ENCODE data around the gene ESX1.
"Not testable (repeated sequence)": the region's sequence is repeated elsewhere in the genome, so short reads cannot be mapped to it uniquely, and the experiment has no call there.

ESX1 gene

DNA sequence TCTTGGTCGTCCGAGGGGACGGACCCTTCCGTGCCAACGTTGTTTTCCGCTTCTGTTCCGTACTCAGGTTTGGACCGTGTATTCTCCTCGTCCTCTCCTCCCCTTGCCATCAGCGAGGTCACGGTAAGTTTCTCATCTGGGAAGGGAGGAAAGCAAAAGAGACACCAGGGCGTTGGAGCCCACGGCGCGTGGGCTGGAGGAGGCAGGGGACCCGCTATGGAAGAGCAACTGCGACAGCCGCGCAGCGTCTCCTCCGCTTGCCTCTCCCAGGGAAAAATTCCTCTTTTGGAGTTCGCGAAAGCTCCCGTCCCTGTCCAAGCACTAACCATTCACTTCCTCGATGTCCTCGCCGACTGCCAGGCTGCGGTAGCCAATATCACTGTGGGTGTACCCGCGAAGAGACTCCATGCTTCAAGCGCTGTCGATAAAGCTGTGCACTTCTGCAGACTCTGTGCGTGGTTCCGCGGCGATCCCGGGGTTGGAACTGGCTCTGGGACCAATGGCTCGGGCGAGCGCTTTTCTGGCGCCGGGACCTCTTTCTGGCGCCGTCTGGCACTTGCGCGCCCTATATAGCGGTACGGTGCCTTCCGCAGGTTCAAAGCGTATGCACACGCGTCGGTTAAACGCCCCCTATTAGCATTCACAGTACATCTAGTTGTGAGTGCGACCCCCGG, at the start of gene ESX1:
Gene ESX1 (minus strand): TSS at position 492 of the 674 bp plus-strand sequence. CDS start 84 bp downstream, at position 408.
- no peak for DNase-seq (ENCODE audit: low read depth in 2 of 2)

DNA sequence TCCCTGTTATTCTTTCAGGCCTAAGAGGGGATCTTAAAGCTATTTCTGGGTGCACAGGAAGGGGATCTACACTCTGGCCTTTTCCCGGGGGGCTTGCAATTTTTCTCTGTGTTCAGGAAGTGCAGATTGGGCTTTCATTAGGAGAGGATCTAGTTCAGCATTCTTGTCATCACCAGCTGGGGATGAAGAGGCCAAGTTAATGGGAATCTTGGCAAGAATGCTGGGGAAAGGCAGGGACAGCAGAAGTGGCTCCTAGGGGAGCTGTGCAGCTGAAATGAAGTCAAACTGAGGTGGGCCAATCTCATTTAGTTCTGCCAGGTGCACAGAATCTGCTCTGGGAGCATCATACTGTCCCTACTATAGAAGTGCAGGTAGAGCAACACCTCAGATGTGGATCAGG, 40.9 kb upstream of the ESX1 start:
- DNase-seq (ENCODE audit: low read depth in 2 of 2), result no peak

DNA sequence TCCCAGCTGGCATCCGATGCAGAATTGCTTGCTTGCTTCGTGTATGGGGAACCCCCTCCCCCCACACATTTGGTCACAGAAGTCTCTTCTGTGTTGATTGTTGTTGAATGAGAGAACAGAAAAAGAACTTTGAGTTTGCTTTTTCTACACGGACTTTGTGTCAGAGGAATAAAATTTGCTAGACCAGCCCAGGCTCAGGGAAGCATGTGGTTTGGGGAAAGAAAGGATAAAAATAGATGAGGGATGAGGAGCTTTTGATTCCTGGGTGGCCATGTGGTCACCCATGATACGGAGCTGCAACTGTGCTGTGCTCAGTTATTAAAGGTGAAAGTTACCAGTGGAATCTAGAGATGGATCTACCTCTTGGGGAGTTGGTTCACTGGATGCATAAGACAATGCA, 34.2 kb upstream of the ESX1 start:
- DNase-seq (ENCODE audit: low read depth in 2 of 2), result no peak

DNA sequence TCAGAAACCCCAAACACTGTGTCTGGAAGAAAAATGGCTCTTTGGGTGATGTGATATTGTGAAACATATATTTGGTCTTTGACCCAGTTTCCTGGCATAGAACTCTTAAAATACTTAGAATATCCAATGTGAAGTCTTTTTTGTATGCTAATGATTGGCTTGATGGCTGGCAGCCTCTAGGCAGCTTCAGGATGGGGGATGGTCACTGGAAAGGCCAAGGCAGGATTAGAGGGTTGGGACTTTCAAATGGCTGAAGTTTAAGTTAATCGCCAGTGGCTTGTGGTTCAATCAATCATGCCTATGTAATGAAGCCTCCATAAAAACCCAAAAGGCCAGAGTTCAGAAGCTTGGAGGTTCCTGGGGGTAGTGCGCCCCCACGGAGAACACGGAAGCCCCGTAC, 33.5 kb upstream of the ESX1 start:
- DNase-seq (ENCODE audit: low read depth in 2 of 2), result no peak

GRCh38 chrX:104285201-104285600, 30.5 kb upstream of the ESX1 start:
- no peak for DNase-seq (ENCODE audit: low read depth in 2 of 2)

DNA sequence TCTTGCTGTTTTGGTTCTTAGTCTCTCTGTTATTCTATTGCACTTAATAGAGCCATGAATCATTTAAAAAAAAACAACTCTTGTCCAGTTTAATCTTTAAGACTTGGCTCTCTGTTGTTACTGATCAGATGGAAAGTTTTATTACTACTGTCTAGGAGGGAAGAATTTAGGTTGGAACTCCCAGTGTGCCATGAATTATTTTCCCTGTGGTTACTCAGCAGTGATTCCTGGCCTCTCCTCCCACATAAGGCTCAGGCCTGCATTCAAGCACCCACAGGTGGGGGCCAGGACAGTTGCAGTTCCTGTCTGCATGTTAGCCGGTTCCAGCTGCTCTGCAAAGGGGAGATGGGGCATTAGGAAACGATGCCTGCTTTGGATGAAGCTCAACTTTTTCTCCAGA, 29.8 kb upstream of the ESX1 start:
- no peak for DNase-seq (ENCODE audit: low read depth in 2 of 2)

GRCh38 chrX:104282166-104282725, 27.5 kb upstream of the ESX1 start:
- no peak for DNase-seq (ENCODE audit: low read depth in 2 of 2)

DNA sequence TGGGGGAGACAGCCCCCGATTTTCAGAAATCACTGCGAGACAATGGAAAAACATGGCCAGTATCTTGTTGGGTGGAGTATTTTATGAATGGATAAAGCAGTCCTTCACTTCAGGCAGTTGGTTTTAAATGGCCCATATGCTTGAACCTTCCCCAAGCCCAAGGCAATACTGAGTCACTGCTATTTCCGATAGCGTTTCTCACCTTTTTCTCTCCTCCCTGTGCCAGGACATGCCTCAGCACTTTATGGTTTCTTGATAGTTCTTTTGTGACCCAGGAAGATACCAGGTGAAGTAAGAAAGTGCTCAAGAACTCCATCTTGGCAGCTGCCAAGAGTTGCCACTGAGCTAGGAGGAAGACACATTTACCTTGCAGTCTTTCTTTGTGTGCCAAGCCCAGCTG, 26.8 kb upstream of the ESX1 start:
- DNase-seq (ENCODE audit: low read depth in 2 of 2), result no peak

DNA sequence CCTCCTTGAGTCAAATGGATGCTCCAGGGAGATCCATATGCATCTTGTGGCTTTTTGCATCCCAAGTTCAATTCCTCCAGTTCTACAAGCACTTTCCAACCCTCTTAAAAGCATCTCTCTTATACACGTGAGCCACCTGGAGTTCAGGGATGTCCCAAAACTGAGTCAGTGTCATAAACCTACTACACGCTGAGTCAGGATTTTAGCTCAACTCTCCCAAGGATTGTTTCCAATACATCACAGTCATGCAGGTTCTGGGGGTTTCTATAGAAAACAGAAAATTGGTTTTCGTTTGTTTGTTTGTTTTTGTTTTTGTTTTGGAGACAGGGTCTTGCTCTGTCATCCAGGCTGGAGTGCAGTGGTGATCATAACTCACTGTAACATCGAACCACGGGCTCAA, 25.9 kb upstream of the ESX1 start:
- no peak for DNase-seq (ENCODE audit: low read depth in 2 of 2)

DNA sequence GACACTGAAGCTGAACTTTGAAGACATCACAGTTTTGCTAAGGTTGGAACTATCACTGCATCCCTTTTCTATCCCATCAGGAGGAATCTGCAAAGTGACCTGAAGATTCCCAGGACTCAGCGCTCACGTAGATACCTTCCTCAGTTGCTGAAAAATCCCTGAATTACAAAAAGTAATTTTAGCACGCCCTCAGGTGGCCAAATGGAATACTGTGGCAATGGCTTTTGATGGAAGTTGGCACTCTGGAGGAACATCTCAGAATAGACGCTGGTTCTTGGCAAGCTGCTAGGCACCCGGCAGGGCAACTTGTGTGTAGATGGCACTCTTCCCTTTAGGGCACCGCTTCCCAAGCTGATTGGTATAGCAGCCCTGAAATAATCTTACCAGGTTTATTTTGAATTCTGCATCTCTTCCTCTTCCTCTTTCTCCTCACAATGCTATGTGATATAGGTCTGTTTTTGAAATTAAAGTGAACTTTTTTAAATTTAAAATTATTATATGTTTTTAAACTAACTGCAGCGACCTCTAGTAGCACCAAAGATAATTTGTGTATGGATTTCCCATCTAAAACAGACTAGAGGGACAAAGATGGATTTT, 16.3 kb upstream of the ESX1 start:
- no peak for DNase-seq (ENCODE audit: low read depth in 2 of 2)

DNA sequence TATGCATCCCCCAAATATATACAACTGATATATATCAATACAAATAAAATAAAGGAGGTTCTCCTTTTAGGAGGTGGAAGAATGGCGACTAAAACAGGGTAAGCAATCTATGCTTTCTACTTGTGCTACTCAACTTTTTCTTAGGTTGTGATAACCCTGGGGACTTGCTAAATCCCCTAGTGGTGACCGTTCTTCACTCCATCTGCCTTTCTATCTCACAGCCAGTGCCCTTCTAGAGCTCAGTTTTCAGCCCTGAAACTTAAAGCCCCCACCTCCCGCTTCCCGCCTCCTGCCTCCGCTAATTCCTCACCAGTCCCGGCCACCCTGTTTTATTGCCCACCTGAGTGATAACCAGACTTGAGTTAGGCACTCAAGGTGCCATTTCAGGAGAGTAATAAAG, 15.5 kb upstream of the ESX1 start:
- DNase-seq (ENCODE audit: low read depth in 2 of 2), result no peak

DNA sequence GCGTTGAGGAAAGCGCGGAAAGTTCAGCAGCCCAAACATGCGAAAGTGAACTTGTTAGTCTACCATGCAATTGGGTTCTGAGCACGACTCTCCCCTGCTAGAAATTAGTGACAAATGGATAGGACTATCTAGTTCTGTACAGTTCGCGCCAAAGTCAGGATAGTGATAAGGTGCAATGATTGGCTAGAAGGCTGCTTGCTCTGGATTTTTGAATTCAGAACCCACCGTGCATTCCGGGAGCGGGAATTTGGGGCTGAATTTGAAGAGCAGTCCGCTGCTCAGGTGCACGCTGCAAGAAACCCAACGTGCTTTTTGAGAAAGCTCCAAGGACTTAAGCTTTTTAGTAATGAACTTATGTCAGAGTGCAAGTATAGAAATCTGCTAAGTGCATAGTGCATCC, 732 bp upstream of the ESX1 start:
- DNase-seq (ENCODE audit: low read depth in 2 of 2), result no peak

- no peak for DNase-seq (ENCODE audit: low read depth in 2 of 2)
These were observed 929 bp downstream of the ESX1 start for GRCh38 chrX:104253567-104254441.

GRCh38 chrX:104250470-104250869, 4.3 kb downstream of the ESX1 start:
- DNase-seq (ENCODE audit: low read depth in 2 of 2), result no peak

- not testable (repeated sequence) for DNase-seq (ENCODE audit: low read depth in 2 of 2)
These were observed 24.7 kb downstream of the ESX1 start for GRCh38 chrX:104230060-104230459.

DNA sequence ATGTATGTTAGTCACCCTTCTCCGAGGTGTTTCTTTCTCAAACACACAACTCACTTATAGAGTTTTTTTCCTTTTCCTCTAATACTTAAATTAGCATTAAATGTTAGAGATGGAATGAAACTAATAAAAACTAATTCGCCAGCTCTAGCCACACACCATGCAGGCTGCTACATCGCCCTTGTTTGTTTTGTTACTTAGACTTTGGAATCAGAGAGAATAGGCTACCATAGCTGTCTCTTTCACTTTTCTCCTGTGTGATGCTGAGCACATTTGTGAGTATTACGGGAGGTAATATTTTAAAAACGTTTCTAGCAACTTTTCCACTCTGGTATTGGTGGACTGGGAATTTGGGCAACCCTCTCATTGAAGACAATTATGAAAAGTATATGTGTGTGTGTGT, 43.5 kb downstream of the ESX1 start:
- no peak for DNase-seq (ENCODE audit: low read depth in 2 of 2)

- DNase-seq (ENCODE audit: low read depth in 2 of 2), result no peak
These were observed 49.2 kb downstream of the ESX1 start for GRCh38 chrX:104205548-104205947.
